HG02571 (cell line): ENCODE data around the gene TRIM54.
A peak's percentile ranks its signal among the peaks of the same experiment; 100 is the strongest.
"Not testable (repeated sequence)": the region's sequence is repeated elsewhere in the genome, so short reads cannot be mapped to it uniquely, and the experiment has no call there.

Experiments
- ATAC-seq: cut with Tn5 transposase; IDR thresholded peaks from one replicate; pipeline ENCODE4 v1.9.1; 2021; ENCODE audit warnings: mild to moderate bottlenecking, moderate library complexity; ENCODE audit not compliant: unreplicated experiment

The TRIM54 gene

GRCh38 chr2:27309651-27310050, 27.4 kb downstream of the TRIM54 start:
- ATAC-seq: no peak

GRCh38 chr2:27312152-27312551, 29.9 kb downstream of the TRIM54 start:
- no peak for ATAC-seq

- ATAC-seq: no peak
Measured at GRCh38 chr2:27313882-27314645, 31.8 kb downstream of the TRIM54 start.

- ATAC-seq: no peak
Measured at GRCh38 chr2:27314709-27315108, 32.5 kb downstream of the TRIM54 start.

- no peak for ATAC-seq
Measured at GRCh38 chr2:27315122-27315521, 32.9 kb downstream of the TRIM54 start.

GRCh38 chr2:27316655-27317412, 34.6 kb downstream of the TRIM54 start:
- no peak for ATAC-seq

GRCh38 chr2:27319839-27320238, 37.6 kb downstream of the TRIM54 start:
- ATAC-seq: not testable (repeated sequence)

- ATAC-seq: no peak
Measured at GRCh38 chr2:27320958-27321543, 38.8 kb downstream of the TRIM54 start.

- peak; percentile 19 for ATAC-seq
Measured at GRCh38 chr2:27322301-27322765, 40.1 kb downstream of the TRIM54 start.

GRCh38 chr2:27322766-27323595, 40.8 kb downstream of the TRIM54 start, which contains the start of gene MPV17:
Gene MPV17 (minus strand): TSS chr2:27323097. CDS start chr2:27322517, 580 bp downstream.
- peak; percentile 94 for ATAC-seq

- ATAC-seq: no peak
Measured at GRCh38 chr2:27323596-27324285, 41.5 kb downstream of the TRIM54 start.

GRCh38 chr2:27324720-27325119, 42.5 kb downstream of the TRIM54 start:
- no peak for ATAC-seq

- no peak for ATAC-seq
Measured at GRCh38 chr2:27335311-27335710, 53.1 kb downstream of the TRIM54 start.

GRCh38 chr2:27336173-27336572, 53.9 kb downstream of the TRIM54 start:
- ATAC-seq: no peak

GRCh38 chr2:27347641-27348040, 65.4 kb downstream of the TRIM54 start:
- ATAC-seq: no peak

- ATAC-seq: no peak
Measured at GRCh38 chr2:27350106-27350693, 68.0 kb downstream of the TRIM54 start.

- ATAC-seq: no peak
Measured at GRCh38 chr2:27351802-27352598, 69.8 kb downstream of the TRIM54 start.

GRCh38 chr2:27353386-27353761, 71.1 kb downstream of the TRIM54 start:
- not testable (repeated sequence) for ATAC-seq
